Measurements from ENCODE around the gene HNRNPUL1.

HNRNPUL1 gene

DNA sequence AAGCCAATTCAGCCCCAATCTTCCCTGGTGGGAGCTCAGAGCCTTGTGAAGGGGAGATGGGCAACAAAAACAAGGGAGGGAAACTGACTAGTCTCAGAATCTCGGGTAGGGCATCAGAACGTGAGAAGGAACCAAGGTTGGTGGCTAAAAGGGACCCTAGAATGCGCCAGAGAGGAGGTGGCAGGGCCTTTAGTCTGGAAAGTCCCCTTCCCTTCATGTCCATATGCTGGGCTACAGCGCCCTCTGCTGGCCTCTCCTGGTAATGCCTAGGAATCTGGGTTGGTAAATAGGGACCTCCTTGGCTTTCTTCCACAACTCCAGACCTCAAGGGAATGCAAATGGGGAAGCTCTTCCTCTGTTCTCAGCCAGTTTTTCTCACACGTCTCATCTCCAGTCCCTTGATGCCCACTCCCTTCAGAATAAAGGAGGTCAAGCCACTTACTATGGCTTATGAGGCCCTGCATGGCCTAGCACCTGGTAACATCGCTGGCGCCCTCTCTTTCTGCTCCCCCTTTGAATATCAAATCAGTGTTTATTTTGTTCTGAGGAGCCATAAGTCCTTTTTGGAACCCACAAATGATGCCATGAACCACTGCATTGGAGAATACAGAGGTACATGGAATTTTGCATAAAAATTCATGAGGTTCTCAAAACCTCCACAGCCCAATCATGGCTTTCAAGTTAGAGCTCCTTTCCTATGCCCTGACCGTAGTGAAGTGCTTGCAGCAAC, 44.4 kb downstream of the HNRNPUL1 start:
- peak; percentile 19 to 88 (median 80) for DNase-seq

DNA sequence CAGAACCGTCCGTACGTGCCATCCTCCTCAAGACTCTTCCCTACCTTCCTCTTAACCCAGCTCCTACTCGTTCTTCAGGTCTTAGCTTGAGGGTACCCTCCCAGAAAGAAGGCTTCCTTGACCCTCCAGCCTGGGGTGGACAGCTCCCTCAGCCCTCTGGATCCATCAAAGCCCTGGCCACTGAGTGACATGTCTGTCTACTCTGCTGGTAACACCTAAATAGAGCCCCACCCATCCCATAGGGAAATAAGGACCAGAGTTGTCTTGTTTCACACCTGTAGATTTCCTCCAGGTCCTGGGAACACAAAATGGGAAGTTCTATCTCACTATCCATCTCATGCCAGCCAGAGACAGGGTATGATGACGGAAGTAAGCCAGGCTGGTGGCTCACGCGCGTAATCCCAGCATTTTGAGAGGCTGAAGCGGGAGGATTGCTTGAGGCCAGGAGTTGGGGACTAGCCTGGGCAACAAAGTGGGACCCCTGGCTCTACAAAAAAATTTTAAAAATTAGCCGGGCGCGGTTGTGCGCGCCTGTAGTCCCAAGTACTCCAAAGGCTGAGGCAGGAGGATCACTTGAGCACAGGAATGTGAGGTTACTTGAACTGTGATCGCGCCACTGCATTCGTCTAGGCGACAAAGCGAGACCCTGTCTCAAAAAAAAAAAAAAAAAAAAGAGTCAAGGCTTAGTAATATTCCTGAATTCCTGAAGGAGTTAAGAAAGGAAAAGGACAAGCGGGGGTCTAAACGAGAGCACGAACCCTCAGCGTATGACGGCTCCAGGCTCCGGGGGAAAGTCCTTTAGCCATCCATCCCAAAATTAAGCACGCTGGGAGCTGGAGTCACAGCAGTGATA, 45.2 kb downstream of the HNRNPUL1 start:
- DNase-seq = peak in 8 of 14 donors; percentile 34 to 58 (median 44)

DNA sequence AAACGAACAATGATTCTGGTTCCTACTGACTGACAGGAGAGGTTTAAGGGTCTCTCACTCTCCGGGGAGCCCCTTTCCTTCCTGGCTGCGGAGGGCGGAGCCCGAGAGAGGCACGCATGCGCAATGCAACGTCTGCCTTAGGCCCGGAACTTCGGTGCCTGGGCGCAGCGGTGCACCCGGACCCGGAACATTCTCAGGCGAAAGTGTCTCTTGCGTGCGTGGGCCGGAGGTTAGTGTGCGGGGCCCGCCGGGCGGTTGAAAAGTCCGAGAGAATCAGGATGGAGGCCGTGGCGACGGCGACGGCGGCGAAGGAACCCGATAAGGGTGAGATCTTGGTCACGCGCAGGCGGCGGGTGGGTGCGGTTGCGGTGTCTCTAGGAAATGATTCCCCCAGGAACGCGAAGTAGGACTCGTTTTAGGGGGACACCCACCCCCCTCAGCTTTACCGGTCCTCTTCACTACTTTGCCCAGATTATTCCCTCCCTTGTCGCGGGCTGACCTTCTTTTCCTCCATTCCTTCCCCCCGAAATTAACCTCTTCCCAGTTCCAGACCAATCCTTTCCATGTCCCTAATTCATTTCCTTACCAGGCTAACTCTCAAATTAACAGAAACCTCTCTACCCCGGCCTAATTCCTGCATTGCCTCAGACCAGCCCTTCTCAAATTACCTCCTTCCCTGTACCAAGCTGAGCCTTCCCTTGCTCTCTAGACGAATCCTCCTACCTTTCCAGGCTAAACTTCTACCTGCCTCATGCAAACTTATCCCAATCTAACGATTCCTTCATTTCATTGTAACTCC, 46.1 kb downstream of the HNRNPUL1 start, which contains the start of gene CCDC97:
TSS of gene CCDC97 (plus strand) at position 140 of the 799 bp plus-strand sequence. CDS start at position 279, 139 bp downstream.
- peak; percentile 28 to 90 (median 83) for DNase-seq

DNA sequence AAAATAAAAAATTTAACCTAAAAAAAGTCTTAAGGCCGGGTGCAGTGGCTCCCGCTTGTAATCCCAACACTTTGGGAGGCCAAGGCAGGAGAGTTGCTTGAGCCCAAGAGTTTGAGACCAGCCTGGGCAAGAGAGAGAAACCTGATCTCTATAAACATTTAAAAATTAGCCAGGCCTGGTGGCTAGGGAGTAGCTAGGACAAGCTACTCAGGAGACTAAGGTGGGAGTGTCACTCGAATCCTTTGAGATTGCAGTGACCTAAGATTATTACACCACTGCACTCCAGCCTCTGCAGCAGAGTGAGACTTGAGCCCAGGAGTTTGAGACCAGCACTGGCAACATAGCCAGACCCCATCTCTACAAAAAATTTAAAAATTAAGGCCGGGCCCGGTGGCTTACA, 46.9 kb downstream of the HNRNPUL1 start:
- no peak for DNase-seq

DNA sequence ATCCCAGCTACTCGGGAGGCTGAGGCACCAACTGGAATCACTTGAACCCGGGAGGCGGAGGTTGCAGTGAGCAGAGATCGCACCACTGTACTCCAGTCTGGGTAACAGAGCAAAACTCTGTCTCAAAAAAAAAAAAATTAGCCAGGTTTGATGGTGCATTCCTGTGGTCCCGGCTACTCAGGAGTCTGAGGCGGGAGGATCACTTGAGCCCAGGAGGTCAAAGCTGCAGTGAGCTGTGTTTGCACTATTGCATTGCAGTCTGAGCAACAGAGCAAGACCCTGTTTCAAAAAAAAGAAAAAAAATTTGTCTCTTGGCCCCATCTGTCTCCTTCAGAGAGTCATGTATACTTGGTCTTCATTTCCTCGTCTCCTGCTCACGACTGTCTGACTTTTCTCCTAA, 47.4 kb downstream of the HNRNPUL1 start:
- DNase-seq = no peak

DNA sequence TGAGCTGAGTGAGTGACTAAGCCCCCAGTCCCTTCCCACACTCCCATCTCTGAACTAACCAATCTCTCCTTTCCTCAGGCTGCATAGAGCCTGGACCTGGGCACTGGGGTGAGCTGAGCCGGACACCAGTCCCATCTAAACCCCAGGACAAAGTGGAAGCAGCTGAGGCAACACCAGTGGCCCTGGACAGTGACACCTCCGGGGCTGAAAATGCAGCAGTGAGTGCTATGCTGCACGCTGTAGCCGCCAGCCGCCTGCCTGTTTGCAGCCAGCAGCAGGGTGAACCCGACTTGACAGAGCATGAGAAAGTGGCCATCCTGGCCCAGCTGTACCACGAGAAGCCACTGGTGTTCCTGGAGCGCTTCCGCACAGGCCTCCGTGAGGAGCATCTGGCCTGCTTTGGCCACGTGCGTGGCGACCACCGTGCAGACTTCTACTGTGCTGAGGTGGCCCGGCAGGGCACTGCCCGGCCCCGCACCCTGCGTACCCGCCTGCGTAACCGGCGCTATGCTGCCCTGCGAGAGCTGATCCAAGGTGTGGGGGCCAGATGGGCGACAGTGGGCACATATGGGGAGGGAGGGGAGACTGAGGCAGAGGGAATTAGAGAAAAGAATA, 52.2 kb downstream of the HNRNPUL1 start:
- DNase-seq = no peak

DNA sequence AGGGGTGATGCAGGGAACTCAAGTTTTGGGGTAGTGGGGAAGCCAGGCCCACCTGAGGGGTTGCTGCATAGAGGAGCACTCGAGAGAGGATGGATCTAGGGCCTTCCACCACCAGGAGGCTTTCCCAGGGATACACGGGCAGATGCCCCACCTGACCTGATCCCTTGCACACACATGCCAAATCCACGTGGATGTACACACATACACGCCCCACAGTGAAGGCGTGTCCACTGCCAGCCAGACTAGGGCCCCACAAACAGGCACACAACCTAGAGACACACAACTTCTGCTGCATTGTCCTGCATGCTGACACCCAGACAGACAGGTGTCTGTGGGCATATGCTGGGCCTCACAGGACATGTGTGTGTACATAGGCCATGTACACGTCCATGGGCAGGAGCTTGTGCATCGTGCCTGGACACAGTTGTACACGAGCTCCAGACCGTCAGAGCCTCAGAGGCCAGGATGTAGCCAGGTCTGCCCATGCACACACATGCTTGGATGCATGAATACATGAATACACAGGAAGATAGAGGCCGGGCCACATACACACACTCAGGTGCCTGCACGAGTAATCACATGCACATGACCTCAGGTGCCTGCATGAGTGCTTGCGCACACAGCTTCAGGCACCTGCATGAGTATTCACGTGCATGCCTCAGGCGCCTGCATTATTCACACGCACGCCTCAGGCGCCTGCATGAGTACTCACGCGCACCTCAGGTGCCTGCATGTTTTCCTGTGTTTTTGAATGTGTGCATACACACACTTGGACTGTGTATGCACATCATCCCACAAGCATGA, 54.7 kb downstream of the HNRNPUL1 start:
- DNase-seq = no peak

DNA sequence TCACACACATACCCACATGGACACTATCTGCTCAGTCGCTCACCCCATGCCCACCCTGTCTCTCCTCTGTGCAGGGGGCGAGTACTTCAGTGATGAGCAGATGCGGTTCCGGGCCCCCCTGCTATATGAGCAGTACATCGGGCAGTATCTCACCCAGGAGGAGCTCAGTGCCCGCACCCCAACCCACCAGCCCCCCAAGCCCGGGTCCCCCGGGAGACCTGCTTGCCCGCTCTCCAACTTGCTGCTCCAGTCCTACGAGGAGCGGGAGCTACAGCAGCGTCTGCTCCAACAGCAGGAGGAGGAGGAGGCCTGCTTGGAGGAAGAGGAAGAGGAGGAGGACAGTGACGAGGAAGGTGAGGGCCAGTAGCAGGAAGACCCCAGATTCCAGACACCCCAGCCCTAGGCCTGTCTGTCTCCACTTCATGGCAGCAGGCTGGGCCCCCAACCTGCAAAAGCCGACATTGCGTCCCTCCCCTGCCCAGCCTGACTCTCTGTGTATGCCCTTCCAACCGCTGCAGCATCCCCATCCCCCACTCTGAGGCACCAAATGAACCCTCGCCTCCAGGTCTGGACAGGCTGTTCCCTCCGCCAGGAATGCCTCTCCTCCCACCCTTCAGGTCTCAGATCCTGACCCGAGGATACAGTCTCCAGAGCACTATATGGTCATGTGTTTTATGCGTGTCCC, 55.5 kb downstream of the HNRNPUL1 start:
- DNase-seq = no peak

DNA sequence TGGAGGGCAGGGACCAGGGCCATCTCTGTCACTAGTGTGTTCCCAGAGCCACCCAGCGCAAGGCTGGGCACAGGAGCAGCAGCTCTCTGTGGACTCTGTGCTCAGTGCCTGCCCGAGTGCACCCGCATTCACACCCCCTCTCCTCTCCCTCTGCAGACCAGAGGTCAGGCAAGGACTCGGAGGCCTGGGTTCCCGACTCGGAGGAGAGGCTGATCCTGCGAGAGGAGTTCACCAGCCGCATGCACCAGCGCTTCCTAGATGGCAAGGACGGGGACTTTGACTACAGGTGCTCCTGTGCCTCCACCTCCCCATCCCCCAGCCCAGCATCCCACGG, 56.0 kb downstream of the HNRNPUL1 start:
- DNase-seq = no peak

DNA sequence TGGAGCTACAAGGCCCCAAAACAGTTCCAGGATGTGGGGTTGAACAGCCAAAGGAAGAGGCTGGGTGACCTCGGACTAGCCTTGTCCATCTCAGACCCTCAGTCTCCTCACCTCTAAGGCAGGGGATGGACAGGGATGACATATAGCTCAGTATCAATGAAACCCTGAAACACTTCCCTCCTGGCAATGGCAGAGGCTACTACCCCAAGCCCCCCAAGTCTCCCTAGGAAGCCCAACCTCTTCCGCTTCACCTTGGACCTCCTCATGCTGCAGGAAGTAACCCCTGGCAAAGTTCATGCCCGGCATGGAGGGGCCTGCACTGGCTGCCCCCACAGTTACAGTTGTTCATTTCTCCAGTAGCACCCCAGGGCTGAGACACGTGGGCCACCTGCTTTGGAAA, 56.4 kb downstream of the HNRNPUL1 start:
- no peak for DNase-seq

DNA sequence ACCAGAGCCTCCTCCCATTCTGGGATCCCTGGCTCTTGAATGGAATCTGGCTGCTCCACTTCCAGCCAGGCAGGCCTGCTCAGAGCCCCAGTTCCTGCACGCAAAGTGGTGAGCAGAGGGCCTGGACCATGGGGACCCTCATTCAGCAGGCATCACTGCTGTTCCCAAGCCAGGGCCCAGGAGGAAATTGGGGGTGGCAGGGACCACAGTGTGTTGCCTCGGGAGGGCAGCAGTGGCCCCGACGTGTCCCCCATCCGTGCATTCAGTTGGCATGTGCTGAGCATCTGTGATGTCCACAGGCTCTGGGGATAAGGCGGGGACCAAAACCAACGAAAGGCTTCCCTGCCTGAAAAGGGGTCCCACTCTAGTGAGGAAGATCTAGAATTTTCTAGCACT, 57.0 kb downstream of the HNRNPUL1 start:
- DNase-seq = no peak

DNA sequence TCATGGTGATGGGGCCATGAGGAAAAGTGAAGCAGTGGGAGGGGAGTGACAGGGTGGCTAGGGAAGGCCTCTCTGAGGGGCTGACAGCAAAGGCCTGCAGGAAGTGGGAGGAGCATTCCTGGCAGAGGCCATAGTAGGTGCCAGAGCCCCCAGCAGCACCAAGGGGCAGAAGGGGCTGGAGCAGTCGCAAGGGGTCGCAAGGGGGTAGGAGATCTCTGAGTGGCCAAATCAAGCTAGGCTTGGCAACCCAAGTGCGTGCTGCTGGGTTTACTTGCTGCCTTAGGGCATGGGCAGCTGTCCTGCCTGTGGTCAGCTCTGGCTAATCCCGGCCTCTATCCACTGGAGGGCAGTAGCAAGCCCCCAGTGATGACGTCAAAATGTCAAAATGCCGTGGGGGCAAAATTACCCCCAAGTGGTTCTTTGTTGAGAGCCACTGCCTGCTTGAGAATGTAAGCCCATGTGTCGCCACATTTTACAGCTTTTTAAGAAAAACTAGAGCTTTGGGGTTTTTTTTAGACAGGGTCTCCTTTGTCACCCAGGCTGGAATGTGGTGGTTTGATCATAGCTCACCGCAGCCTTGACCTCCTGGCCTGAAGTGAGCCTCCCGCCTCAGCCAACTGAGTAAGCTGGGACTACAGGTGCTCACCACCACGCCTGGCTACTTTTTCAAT, 57.6 kb downstream of the HNRNPUL1 start:
- peak in 3 of 14 donors; percentile 8 to 29 (median 14) for DNase-seq

DNA sequence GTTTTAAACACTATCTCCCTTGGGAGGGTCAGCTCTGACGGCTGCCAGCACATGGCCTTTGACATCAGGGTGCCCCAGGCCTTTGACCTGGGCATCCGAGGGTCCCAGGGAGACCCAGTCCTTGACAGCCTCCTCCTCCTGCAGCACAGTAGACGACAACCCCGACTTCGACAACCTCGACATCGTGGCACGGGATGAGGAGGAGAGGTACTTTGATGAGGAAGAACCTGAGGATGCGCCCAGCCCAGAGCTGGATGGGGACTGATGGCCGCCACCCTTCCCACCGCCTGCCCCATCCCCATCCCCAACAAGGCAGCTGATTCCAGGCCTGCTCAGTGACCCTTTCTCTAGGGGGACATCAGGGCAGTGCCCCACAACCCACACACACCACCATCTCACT, 58.3 kb downstream of the HNRNPUL1 start:
- DNase-seq = no peak

DNA sequence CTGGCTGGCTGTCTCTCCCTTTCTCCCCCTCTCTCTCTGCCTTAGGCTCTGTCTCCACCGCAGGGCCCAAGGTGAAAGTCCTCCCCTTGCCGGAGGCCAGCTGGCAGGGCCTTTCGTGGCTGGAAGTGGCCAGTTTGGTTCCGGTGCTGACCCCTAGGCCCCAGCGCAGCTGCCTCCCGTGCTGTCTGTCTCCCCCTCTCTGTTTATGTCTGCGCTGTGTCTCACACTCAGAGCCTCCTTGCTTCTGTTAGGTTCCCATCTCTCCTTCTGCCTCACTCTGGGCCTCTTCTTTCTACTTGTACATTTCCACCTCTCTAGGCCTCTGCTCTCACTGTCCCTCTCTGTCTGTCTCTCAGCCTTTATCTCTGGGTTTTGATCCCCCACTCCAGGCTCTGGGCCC, 58.9 kb downstream of the HNRNPUL1 start:
- no peak for DNase-seq

DNA sequence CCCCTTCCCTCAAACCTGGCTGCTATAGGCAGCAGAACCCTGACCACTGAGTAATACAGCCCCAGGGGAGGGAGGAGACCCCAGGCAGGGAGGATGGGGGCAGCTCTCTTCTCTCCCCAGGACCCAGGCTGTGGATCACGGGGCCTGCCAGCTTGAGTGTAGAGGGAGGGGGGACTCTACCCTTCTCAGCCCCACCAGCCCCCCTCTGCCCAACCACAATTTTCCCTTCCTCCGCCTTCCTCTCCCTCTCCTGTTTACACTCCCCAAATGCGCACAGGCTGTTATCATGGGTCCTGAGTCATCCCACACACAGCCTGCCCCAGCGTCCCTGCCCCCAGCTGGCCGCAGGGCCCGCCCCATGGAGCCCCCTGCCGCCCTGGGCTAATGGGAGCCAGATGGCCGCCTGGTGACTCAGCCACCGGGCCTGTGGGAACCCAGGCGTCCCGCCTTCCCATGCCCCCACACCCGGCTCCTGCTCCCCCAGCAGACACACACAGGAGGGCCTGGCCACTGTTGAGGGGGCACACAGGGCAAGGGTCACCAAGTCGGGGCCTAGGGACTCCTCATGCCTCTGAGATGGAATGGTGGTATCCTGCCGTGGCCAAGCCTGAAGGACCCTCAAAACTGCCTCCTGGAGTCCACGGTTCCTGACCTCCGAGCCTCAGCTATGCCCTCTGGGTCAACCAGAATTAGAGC, 59.4 kb downstream of the HNRNPUL1 start:
- peak in 3 of 14 donors; percentile 4 to 54 (median 10) for DNase-seq

DNA sequence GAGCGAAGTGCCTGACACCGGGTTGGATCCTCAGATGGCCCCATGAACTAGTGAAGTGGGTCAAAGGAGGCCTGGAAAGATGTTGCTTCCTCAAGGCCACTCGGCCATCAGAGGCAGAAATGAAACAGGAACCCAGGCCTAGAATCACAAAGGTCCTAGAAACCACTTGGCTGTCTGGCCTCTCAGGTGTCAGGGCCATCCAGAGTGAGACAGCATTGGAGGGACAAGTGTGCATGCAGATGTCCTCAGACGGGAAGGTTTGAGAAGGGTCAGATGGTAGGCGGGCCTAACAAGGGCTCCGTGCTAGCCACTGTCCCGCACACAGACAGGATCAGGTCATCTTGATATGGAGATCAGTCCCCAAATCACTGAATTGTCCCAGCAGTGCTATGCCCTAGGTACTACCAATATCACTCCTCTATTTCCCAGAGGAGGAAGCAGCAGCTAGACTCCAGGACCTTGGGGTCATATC, 60.1 kb downstream of the HNRNPUL1 start:
- DNase-seq = peak in 3 of 14 donors; percentile 4 to 16 (median 6)

DNA sequence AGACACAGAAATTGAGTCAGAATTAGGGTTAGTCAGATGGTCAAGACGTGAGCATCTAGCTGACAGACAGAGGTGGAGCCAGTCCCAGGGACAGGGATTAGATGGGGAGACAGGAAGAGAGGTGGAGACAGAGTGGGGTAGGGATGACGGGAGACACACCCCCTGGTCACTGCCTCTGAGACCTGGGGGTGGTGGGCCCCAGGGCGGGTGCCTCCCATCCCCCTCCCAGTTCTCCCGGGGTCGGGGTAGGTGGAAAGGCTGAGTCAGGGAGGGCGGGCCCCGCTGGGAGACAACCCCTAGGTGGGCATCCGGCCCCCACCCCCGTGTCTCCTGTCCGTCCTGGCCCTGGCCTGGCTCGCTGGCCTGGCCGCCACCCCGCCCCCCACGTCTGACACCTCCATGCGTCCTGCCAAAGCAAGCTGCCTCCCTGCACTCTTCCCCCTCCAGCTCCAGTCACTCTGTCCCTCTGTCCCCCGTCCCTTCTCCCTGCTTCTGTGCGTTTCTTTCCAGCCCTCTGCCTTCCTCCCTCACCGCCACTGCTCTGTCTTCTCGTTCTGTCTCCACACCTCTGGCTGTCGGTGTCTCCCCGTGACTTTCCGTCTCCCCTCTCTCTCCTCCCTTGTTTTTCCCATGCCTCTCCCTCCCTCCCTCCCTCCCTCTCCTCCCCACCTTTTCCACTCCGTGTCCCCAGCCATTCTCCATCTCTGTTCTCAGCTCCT, 60.9 kb downstream of the HNRNPUL1 start:
- peak in 3 of 14 donors; percentile 9 to 28 (median 18) for DNase-seq

DNA sequence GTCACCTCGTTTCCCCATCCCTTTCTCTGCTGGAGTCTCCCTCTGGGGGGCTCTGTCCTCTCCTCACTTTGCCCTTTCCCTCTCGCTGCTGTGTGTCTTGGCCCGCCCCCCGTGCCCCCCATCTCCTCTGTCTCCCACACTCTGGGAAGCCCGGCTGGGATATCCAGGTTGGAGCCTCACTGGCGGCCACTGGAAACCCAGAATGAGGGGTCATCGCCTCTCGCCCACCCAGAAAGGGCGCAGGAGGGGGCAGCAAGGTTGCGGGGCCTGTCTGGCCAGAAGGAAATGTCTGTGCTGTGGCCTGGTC, 61.4 kb downstream of the HNRNPUL1 start:
- DNase-seq = peak in 3 of 14 donors; percentile 5 to 26 (median 24)

All from C1 segment of cervical spinal cord (tissue), 14 donors.